Hypothalamus (tissue), 51 donors: ENCODE measurements around the gene UBE2Q2.

ENCODE experiments used
- DNase-seq, 51 donors: peaks; one replicate each; lab custom pipeline; 2025; lab: John Stamatoyannopoulos, UW

The UBE2Q2 gene

GRCh38 chr15:75921732-75922703, 78.8 kb downstream of the UBE2Q2 start:
- no peak for DNase-seq

DNA sequence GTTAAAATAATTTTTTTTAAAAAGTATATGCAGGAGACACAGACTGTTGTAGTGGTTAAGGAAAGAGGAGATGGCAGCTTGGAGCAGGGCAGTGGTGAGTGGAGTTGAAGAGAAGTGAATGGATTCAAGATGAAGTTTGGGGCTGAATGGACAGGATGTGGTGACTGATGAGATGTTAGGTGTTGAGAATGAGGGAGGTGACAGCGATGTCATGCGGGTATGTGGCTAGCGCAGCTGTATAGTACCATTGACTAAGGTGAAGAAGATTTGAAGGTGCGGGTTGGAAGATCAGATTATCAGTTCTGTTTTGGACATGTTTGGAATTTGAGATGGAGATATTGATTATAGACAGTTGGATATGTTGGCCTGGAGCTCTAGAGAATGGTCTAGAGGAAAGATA, 80.5 kb downstream of the UBE2Q2 start:
- DNase-seq: no peak

DNA sequence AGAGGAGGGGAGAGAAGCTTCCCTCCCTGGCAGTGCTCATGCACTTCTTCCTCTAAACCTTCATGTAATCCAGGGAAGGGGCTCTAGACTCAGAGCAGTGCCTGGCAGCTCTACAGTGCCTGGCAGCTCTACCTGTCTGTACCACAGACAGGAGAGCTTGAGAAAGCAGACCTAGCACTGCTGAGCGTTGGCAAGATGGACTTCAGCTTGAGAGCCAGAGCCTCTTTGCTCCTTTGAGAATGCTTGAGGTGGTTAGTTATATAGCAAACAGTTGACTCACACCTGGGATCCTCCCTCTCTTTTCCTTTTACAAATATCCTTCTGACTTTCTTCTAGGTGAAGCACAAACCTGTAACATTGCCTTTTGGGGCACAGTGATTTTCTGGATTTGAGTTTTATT, 81.3 kb downstream of the UBE2Q2 start:
- no peak for DNase-seq

DNA sequence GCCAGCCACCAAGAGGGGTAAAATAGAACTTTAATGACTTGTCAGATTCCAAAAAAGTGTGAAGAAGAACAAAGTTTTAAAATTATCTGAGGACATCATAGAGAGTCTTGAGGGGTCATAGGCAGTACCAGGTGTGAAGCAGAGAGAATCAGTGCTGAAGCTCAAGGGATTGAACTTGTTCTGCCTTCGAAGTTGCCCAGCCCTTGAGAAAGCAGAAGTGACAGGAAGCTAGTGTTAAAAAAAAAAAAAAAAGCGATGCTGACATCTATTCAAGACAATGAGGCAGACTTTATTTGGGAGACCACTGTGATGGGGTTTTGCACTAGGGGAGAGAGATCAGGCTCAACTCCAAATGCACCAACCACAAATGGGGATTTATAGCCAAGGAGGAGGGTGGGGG, 82.2 kb downstream of the UBE2Q2 start:
- no peak for DNase-seq

DNA sequence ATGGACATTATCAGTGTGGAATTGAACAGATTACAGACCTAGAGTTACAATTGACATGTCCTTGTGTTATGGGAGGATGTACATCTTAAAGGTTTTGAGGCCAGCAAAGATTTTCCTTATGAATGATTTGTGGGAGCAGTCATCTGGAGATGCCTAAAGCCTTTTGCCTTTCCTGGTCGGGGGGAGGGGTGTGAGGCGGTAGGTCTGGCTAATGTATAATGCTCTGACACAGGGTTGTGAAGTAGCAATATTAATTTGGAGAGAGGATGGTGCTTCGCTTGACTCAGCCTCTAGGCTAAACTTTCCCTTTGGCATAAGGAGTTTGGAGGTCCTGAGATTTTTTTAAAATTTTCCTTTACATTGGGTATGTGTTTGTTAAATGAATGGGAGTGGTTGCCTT, 83.7 kb downstream of the UBE2Q2 start:
- no peak for DNase-seq

- no peak for DNase-seq
Observed at GRCh38 chr15:75927601-75928000, 84.4 kb downstream of the UBE2Q2 start.

GRCh38 chr15:75928680-75929608, 85.7 kb downstream of the UBE2Q2 start:
- no peak for DNase-seq

DNA sequence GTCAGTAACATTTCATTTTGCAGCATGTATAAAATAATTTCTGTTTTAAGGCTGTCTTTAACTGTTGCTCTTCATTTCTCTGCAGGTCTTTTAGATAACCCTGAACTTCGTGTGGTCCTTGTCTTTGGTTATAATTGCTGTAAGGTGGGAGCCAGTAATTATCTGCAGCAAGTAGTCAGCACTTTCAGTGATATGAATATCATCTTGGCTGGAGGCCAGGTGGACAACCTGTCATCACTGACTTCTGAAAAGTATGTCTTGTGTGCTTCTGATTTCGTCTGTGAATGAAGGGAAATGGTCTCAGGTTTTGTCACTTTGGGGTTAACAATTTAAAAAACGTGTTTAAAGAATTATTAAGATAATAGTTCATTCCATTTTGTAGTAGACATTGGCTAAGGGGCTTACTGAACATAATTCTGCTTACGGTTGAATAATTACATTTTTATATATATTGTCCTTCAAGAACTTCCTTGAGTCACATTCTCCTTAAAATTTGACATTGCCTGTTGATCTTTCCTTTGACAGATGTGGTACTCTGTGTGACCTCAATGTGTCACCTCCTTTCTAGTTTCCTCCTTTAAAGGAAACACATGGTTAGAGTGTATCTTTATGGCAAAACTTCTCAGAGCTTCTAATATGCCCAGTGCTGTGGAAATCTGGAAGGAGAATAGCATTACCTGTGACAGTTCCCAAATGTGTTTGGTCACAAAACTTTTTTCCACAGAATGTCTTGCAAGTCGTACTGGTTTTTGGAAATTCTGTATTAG, 86.7 kb downstream of the UBE2Q2 start:
- no peak for DNase-seq

DNA sequence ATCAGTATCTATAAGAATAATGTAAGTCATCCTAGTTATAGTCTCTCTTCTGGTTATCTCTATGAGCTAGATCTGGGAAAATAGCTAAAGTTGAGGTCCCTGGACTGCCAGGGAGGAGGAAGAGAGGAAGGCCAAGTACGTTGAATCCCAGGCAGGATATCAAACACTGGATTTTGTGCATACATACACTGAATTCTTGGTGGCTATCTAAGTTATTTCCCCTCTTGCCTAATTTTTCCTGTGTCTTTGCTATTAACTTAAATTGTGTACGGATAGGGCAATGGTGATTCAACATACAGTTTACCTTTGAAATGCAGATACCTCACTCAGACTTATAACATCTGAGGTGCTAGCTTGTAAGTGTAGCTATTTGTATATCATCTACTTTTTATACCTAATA, 87.6 kb downstream of the UBE2Q2 start:
- DNase-seq: no peak

DNA sequence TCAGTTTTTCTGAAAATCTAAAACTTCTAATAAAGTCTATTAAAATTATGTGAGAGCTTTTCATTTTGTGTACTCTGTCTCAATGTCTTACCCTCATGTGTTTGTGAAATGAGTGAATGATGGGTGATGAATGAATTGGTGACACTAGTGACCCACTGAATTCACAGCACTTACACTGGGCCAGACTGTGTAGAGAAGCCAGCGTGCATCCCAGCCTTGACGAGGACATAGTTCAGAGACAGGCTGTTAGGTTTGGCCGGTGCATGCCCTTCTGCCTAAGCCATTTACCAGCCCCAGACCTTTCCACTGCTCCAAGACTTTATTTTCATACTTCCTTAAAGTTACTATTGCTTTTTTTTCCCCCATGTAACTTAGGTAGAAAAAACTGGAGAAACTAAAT, 99.2 kb downstream of the UBE2Q2 start:
- DNase-seq: no peak

DNA sequence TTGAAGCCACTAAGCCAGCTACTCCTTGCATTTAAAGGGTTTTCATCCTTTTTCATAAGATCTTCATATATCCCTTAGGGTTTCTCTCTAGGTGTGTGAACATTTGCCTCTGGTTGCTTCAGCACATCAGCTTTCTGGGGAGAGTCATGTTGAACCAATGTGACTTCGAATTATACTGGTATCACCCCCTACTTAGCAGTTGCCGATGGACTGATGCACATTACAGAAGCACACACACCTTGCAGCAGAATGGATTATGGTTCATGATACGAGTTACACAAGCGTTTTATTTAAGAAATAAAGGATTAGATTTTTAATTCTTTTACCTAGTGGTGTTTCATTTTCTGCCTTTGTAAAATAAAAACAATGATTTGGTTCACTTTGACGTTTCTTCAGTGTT, 100.0 kb downstream of the UBE2Q2 start:
- no peak for DNase-seq

- DNase-seq: no peak
Observed at GRCh38 chr15:75943713-75944215, 100.5 kb downstream of the UBE2Q2 start.

GRCh38 chr15:75945953-75946352, 102.7 kb downstream of the UBE2Q2 start:
- DNase-seq: no peak

DNA sequence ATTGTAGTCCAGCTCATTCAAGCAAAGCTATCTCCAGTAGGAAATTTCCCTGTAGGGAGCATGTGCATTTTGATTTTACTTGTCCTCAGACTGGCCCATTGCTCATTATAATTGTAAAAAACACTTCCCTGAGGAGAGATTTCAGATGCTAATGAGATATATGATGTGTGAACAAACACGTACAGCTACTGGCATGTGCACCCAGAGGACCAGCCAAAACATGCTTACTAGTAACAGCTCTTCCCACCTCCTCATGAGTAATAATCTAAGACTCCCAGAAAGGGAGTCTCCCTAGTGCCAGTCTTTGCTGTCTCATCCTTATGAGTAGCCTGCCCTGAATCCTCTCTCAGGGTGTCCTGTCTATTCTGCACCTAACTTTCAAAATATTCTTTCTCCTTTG, 103.8 kb downstream of the UBE2Q2 start:
- no peak for DNase-seq

- no peak for DNase-seq
Observed at GRCh38 chr15:75948761-75949296, 105.6 kb downstream of the UBE2Q2 start.
